GM23248 (cell line): ENCODE data around the gene TSPAN13. TPM values are rescaled to one million over a fixed set of nuclear protein-coding genes. Genes with fewer than 3 reads are reported as not detected.

Source experiments
- DNase-seq: peaks from one replicate; pipeline ENCODE4 v3.0.0-alpha.2; 2015
- H2AFZ ChIP-seq: fragments of 200-600 bp; sonication (generic); 2 replicates; pipeline ENCODE4 v1.6.1; 2016; ENCODE audit warnings: antibody characterized with exemption
- H3F3A ChIP-seq: fragments of 200-600 bp; sonication (generic); 2 replicates; pipeline ENCODE4 v1.6.1; 2016; ENCODE audit warnings: mild to moderate bottlenecking, antibody characterized with exemption, mixed run types; ENCODE audit not compliant: insufficient read depth
- H3K27ac ChIP-seq: fragments of 200-600 bp; sonication (generic); 2 replicates; pipeline ENCODE4 v1.5.1; 2016; ENCODE audit warnings: mild to moderate bottlenecking
- H3K27me3 ChIP-seq: fragments of 200-600 bp; sonication (generic); replicated peaks from 2 replicates; pipeline ENCODE4 v1.6.1; 2016; ENCODE audit warnings: mild to moderate bottlenecking; ENCODE audit not compliant: insufficient read depth
- H3K36me3 ChIP-seq: fragments of 200-600 bp; sonication (generic); 2 replicates; pipeline ENCODE4 v1.6.1; 2016; ENCODE audit warnings: low read depth, mild to moderate bottlenecking
- H3K4me1 ChIP-seq: fragments of 200-600 bp; sonication (generic); 2 replicates; pipeline ENCODE4 v1.6.1; 2016; ENCODE audit warnings: mild to moderate bottlenecking; ENCODE audit not compliant: insufficient read depth
- H3K4me2 ChIP-seq: fragments of 200-600 bp; sonication (generic); one replicate; pipeline ENCODE4 v1.6.1; 2016; ENCODE audit warnings: mild to moderate bottlenecking; ENCODE audit not compliant: unreplicated experiment
- H3K4me3 ChIP-seq: fragments of 200-600 bp; sonication (generic); 2 replicates; pipeline ENCODE4 v1.5.1; 2016; ENCODE audit warnings: mild to moderate bottlenecking
- H3K79me2 ChIP-seq: fragments of 200-600 bp; sonication (generic); 2 replicates; pipeline ENCODE4 v1.6.1; 2016; ENCODE audit warnings: mild to moderate bottlenecking; ENCODE audit not compliant: insufficient read depth
- H3K9ac ChIP-seq: fragments of 200-600 bp; sonication (generic); 2 replicates; pipeline ENCODE4 v1.6.1; 2016; ENCODE audit warnings: mild to moderate bottlenecking
- H3K9me2 ChIP-seq: fragments of 200-600 bp; sonication (generic); 2 replicates; pipeline ENCODE4 v1.6.1; 2016; ENCODE audit warnings: mixed run types, mild to moderate bottlenecking, moderate library complexity; ENCODE audit not compliant: insufficient read depth
- H3K9me3 ChIP-seq: fragments of 200-600 bp; sonication (generic); one replicate; pipeline ENCODE4 v1.6.1; 2017; ENCODE audit warnings: low read depth
- H4K20me1 ChIP-seq: fragments of 200-600 bp; sonication (generic); 2 replicates; pipeline ENCODE4 v1.6.0; 2016; ENCODE audit not compliant: insufficient read depth
- EZH2 ChIP-seq: fragments of 200-600 bp; sonication (generic); IDR thresholded peaks from 2 replicates; pipeline ENCODE4 v1.6.1; 2018; ENCODE audit warnings: antibody characterized with exemption, mild to moderate bottlenecking; ENCODE audit not compliant: insufficient read depth, poor library complexity, severe bottlenecking
- EZH2phosphoT487 ChIP-seq: fragments of 200-600 bp; sonication (generic); IDR thresholded peaks from 2 replicates; pipeline ENCODE4 v1.6.1; 2018; ENCODE audit warnings: antibody characterized with exemption, moderate library complexity, mild to moderate bottlenecking, low read depth; ENCODE audit not compliant: insufficient read depth
- WGBS, 2 experiments: methylation state at CpG; one replicate each; pipeline ENCODE4 v1.1.6; 2015 to 2017; ENCODE audit warnings: low lambda C conversion rate in 2 of 2, low coverage in 1 of 2; ENCODE audit errors: missing lambda C conversion rate in 2 of 2; 5-methylcytosine and 5-hydroxymethylcytosine counted together
- in situ Hi-C: fragments of 300-500 bp; cut with MboI; formaldehyde crosslinking; loops from 2 replicates; pipeline ENCODE4 v1.15.0; 2020
- polyA plus RNA-seq: library from polyadenylated mRNA; unstranded; fragments of >200 nt; fragmentation: Nextera tagmentation; extraction: Ambion mirVana; gene quantifications from 2 replicates; pipeline ENCODE4 v1.2.1, GENCODE V29; 2016
- total RNA-seq: library from RNA; depleted of rRNA; stranded (reverse); fragments of >200 nt; shearing (Covaris generic); gene quantifications from 2 replicates; pipeline ENCODE4 v1.2.3, GENCODE V29; 2014

TSPAN13 gene
- total and polyA plus RNA-seq, 2 experiments from 2014 or later: 6.2 to 9.0 TPM

DNA sequence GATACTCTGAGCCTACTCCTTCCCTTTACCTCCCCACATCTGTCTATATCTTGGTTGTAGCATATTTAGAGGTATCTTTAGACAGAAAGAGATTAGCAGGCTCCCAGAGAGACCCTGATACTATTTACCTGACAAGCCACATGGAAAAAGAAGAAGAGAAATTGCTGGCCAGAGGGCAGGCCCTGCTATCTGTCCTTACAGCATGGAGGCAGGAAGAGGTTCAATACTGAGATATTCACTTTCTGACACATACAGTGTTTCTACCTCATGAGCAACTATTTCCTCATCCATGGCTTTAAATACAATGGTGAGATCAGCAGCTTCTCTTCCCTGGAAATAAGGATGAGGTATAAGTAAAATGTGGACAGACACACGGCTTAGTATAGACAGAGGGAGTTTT lies 33.9 kb upstream of the TSPAN13 start:
- Histone ChIP-seq H3K4me1 (no peaks in the 10 kb centered on the region), H3K9me2 (no peaks in the 10 kb centered on the region), H3K9me3 (no peaks in the 10 kb centered on the region), H4K20me1 (no peaks in the 10 kb centered on the region), H3K79me2 (no peaks in the 10 kb centered on the region), H2AFZ (no peak overlapping the region), H3K36me3 (no peaks in the 10 kb centered on the region), H3K4me3 (no peak overlapping the region), H3K27ac (no peak overlapping the region), H3K27me3 (no peaks in the 10 kb centered on the region), H3K9ac (no peak overlapping the region), H3K4me2 (no peak overlapping the region), H3F3A (no peaks in the 10 kb centered on the region; the same call in 1 of the 2 replicates)
- WGBS, 2 experiments: 90 to 95% methylated on average over 1 of the region's 1 CpG
- peak; percentile 52 for DNase-seq
- TF ChIP-seq EZH2phosphoT487: no peak
- no peak for TF ChIP-seq EZH2
- in situ Hi-C loops: no loop called here

DNA sequence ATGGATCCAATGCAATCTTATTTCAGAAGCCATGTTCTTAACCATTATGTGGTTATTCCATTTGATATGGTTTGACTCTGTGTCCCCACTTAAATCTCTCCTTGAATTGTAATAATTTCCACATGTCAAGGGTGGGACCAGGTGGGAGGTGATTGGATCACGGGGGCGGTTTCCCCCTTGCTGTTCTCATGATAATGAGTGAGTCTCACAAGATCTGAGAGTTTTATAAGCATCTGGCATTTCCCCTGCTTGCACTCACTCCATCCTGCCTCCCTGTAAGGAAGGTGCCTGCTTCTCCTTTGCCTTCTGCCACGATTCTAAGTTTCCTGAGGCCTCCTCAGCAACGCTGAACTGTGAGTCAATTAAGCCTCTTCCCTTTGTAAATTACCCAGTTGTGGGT lies 32.0 kb upstream of the TSPAN13 start:
- TF ChIP-seq EZH2 (no peak), EZH2phosphoT487 (no peak)
- Histone ChIP-seq H3K27me3 (no peaks in the 10 kb centered on the region), H2AFZ (no peak overlapping the region), H3K4me1 (no peaks in the 10 kb centered on the region), H3K4me3 (no peak overlapping the region), H3K36me3 (no peaks in the 10 kb centered on the region), H4K20me1 (no peaks in the 10 kb centered on the region), H3K4me2 (no peak overlapping the region), H3F3A (no peaks in the 10 kb centered on the region), H3K9me2 (no peaks in the 10 kb centered on the region), H3K27ac (no peak overlapping the region), H3K9me3 (no peaks in the 10 kb centered on the region), H3K9ac (no peak overlapping the region), H3K79me2 (no peaks in the 10 kb centered on the region)
- no peak for DNase-seq
- WGBS, 2 experiments: 51 to 52% methylated on average over 4 of the region's 4 CpGs
- in situ Hi-C loops: no loop called here

DNA sequence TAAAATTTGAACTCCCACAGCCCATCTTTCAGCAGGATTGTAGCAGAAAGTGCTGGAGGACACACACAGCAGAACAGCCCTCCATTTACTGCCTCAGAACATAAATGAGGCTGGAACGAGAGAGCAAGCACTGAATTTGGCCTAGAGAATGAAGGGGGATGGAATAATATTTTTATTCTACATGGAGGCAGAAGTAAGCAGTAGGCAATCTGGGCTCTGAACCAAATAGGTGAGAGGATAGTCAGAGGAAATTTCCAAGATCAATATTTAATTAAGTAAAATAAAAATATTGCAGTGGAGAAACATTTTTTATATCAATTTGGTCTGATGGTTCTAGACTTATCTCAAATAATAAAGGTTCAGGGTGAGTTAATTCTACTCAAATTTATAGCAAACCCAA lies 29.2 kb upstream of the TSPAN13 start:
- no peak for DNase-seq
- Histone ChIP-seq H3K79me2 (no peaks in the 10 kb centered on the region), H3K27ac (no peak overlapping the region), H3K9me2 (no peaks in the 10 kb centered on the region), H3K4me2 (no peak overlapping the region), H4K20me1 (no peaks in the 10 kb centered on the region), H3K4me3 (no peak overlapping the region), H3F3A (no peaks in the 10 kb centered on the region), H3K9ac (no peak overlapping the region), H2AFZ (no peak overlapping the region), H3K9me3 (no peaks in the 10 kb centered on the region), H3K4me1 (no peaks in the 10 kb centered on the region), H3K36me3 (no peaks in the 10 kb centered on the region), H3K27me3 (no peaks in the 10 kb centered on the region)
- TF ChIP-seq EZH2: no peak
- TF ChIP-seq EZH2phosphoT487: no peak
- in situ Hi-C loops: no loop called here
- 100% methylated on average over 1 of the region's 1 CpG for WGBS, 2 experiments

DNA sequence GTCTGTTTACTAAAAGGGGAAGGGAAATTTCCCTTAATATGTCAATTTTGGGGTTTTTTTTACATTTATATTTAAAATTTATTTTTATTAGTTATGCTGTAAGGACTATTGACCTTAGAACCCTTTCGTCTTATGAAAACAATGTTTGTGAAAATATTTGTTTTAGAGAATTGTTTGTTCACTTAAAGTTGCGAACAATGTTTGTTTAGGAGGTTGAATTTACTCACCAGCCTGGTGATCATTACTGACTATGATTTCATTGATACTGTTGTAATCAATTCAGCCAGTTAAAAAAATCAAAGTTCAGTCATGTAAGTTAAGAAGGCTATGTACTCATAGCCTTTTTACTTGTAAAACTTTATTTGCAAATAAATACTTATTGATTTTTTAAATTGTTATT lies 27.4 kb upstream of the TSPAN13 start:
- in situ Hi-C loops: no loop called here
- WGBS, 2 experiments: 94 to 100% methylated on average over 2 of the region's 2 CpGs
- no peak for DNase-seq

DNA sequence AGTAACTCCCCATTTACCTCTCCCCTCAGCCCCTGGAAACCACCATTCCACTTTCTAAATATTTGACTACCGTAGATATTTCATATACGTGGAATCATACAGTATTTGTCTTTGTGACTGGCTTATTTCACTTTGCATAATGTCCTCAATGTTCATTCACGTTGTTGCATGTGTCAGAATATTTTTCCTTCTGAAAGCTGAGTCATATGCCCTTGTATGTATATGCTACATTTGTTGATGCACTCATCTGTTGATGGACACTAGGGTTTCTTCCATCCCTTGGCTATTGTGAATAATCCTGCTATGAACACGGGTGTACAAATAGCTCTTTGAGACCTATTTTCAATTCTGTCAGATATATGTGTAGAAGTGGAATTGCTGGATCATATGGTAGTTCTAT lies 25.8 kb upstream of the TSPAN13 start:
- Histone ChIP-seq H3F3A (no peaks in the 10 kb centered on the region), H3K4me2 (no peak overlapping the region), H3K79me2 (no peaks in the 10 kb centered on the region), H3K4me3 (no peak overlapping the region), H3K4me1 (no peaks in the 10 kb centered on the region), H3K27ac (no peak overlapping the region), H3K9me3 (no peaks in the 10 kb centered on the region), H4K20me1 (no peaks in the 10 kb centered on the region), H3K9me2 (no peaks in the 10 kb centered on the region), H3K36me3 (no peaks in the 10 kb centered on the region), H2AFZ (no peak overlapping the region), H3K27me3 (no peaks in the 10 kb centered on the region), H3K9ac (no peak overlapping the region)
- TF ChIP-seq EZH2phosphoT487 (no peak), EZH2 (no peak)
- in situ Hi-C loops: no loop called here
- WGBS, 2 experiments: 92 to 94% methylated on average over 4 of the region's 4 CpGs
- DNase-seq: no peak

More for the DNA sequence above, 27.4 kb upstream of the TSPAN13 start:
- Histone ChIP-seq H3F3A (no peaks in the 10 kb centered on the region), H3K9me3 (no peaks in the 10 kb centered on the region), H3K9ac (no peak overlapping the region), H3K4me1 (no peaks in the 10 kb centered on the region), H4K20me1 (no peaks in the 10 kb centered on the region), H3K9me2 (no peaks in the 10 kb centered on the region), H3K27ac (no peak overlapping the region), H3K79me2 (no peaks in the 10 kb centered on the region), H3K36me3 (no peaks in the 10 kb centered on the region), H2AFZ (no peak overlapping the region), H3K4me3 (no peak overlapping the region), H3K27me3 (no peaks in the 10 kb centered on the region), H3K4me2 (no peak overlapping the region)
- no peak for TF ChIP-seq EZH2
- no peak for TF ChIP-seq EZH2phosphoT487
